ENCODE data around the gene STT3B.

STT3B gene

DNA sequence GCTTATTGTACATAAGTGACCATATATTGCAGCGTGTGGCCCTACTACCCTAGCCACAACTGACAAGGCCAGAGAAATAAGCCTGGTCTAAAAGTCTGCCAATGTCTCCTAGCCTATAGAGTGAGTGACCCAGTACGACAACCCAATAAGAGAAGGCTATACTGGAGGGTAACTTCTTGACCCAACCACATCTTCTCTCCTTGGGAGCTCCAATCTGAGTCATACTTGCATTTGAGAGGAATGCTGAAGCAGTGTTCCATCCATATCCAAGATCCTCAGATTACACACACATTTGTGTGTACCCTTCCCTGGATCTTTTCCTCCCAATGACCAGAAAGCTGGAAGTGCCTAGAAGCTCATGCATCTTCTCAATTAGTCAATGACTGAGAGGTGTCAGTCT is 11.3 kb upstream of the STT3B start:
- no peak for DNase-seq (ENCODE audit: low spot score)

DNA sequence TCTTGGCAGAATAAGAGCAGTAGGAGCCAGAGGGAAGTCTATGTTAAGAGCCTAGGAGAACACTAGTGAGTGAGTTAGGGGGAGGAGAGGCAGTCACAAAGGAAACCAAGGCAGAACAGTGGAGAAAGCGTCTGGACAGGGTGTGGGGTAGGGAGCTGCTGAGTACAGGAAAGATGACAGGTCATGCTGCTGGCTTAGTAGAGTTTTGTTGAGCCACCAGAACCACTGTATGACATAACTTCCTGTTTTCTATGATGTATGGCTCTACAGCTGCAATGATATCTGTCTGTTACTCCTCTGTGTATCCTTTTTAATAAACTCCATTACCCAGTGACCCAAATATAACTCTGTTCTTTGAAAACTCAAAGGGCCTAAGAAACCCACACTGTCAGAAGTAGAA is 10.6 kb upstream of the STT3B start:
- DNase-seq (ENCODE audit: low spot score), result no peak

DNA sequence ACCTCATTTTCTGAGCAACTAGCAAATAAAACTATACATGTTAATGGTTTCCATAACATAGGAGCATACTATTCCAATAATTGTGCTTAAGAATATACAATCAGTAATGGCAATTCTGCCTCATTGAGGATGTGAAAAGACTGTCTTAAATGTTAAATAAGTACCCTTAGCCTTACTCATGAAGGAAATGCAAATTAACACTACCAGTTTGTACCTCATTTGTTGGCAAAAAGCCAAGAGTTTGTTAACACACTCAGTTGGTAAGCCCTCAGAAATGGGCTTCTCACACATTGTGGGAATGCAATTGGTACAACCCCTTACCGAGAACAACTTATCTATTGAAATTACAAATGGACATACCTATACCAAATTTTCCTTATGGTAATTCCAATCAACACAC is 9.2 kb upstream of the STT3B start:
- no peak for DNase-seq (ENCODE audit: low spot score)

DNA sequence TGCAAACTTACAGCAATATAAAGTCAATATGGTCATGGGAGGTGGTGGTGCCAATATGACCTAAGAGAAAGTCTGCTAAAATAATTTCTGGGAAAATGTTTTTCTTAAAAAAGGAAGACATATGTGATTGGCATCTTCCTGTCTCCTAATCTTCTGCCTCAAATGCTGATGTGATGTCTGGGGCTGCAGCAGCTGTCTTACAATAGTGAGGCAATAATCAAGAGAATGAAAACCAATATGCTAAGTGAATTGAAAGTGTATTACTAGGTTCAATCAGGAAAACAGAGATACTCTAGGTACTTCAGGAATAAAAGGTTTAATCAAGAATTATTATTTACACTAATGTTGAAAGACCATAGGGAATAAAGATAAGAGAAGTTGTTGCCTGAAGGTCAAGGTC is 7.2 kb upstream of the STT3B start:
- DNase-seq (ENCODE audit: low spot score), result no peak

DNA sequence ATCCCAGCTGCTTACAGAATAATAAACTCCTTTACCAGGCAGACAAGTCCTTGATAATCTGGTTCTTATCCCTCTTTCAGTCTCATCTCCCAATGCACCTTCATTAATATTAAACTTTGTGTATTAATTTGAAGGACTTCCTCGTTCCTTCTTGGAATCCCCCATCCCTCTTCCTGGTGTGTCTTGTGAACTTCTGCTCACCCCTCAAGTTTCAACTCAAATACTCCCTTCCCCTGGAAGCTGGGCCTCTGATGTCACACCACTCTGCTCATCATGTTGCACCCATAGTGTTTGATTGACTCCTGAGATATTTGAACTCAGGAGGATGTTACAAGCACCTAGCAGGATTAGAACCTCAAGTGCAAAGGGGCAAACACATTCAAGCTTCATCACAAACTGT is 3.3 kb upstream of the STT3B start:
- peak; percentile 36 for DNase-seq (ENCODE audit: low spot score)

DNA sequence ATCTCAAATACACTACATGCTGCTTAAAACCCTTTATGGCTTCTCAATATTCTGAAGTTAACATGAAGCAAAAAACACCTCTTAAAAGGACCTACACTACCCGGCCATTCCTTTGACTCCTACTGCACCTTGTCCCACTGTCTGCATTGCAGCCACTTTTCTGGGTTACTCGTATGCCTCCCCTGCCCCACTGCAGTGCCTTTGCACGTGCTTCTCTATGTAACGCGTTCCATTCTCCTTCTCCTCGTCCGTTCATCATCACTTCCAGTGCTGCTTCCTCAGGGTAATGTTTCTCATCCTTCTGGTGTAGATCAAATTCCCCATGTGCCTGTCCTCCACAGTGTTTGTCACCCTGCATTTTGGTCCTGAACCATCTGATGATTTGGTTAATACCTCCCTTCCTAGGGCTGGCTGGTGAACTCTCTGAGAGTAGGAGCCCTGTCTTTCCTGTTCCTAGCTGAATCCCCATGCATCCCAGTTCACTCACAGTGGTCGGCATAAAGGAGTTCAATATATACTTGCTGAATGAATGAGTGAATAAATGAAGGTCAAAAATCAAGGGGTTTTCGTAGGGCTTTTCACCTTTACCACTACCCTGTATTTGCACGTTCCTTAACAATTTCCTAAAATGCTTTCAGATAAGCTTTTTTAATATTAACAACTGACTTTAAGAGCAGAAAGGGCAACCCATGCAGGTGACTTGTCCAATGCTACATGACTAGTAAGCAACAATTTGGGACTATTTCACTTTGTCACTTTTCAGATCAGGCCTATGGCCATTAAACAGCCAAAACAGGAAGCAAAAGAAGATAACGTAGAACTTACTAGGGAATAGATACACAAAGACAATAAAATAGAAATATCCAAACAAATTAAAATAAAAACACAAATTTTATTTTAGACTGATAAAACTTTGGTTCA is 2.4 kb upstream of the STT3B start:
- DNase-seq (ENCODE audit: low spot score), result no peak

DNA sequence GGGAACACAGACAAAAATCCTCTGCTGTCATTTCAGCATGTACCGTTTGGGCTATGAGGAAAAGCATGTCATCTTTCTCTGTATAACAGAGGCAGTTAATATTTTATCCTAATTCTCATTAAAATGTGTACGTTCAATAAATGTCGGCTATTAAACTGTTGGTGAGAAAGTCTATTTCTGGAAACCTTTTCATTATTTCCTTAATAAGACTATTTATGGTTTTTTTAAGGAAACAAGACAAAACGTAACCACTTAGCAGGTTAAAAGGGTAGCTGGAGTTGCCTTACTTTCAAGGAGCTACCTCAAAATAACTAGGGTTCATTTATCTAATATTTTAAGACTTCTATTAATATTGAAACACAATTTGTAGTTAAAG is 1.8 kb upstream of the STT3B start:
- DNase-seq (ENCODE audit: low spot score), result no peak

DNA sequence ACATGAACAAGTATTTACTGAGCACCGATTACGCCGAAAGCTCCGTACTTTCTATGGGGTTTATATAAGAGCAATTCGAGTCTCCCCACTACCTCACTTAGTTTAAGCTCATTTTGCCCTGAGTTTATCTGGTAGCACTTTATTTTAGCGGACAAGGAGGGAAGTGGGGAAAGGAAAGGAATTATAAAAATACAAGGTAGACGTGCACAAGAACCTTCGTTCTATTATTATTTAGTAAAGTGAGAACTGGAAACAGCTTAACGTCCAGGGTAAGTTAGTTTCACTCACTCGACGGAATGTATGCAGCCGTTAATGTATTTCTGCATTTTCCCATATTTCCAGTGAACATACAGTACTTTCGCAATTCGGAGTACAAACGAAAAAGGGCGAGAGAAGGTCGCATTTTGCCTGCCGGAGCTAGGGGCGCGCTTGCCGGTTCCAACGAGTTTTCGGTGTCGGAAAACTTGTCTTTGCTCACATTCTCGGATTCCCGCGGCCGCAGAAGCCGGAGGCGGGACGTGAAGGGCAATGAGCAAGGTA is 1.2 kb upstream of the STT3B start:
- no peak for DNase-seq (ENCODE audit: low spot score)

DNA sequence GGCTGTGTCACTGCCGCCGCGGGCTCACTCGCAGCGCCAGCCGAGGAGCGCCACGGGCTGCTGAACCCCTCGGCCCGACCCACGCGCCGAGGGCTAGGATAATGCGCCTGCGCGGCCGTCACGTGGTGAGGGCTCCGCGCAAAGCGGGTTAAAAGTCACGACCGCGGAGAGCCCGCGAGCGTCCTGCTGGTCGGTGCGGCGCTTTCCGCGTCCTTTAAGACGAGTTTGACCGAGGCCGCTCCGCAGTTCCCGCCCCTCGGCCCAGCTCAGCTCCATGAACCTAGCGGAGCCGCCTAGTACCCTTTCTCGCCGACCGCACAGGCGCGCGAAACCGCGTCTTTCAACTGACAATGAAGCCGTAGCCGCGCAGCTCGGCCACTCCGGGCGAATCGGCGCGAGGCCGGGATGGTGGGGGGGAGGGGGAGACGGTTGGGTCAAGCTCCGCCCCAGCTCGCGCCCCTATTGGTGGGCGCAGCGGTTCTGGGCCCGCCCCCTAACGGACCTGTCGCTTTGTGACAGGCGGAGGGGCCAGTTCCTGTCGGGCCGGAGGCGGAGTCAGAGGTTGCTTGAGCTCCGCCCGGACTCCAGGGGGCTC is 636 bp upstream of the STT3B start:
- peak; percentile 99 for DNase-seq (ENCODE audit: low spot score)

DNA sequence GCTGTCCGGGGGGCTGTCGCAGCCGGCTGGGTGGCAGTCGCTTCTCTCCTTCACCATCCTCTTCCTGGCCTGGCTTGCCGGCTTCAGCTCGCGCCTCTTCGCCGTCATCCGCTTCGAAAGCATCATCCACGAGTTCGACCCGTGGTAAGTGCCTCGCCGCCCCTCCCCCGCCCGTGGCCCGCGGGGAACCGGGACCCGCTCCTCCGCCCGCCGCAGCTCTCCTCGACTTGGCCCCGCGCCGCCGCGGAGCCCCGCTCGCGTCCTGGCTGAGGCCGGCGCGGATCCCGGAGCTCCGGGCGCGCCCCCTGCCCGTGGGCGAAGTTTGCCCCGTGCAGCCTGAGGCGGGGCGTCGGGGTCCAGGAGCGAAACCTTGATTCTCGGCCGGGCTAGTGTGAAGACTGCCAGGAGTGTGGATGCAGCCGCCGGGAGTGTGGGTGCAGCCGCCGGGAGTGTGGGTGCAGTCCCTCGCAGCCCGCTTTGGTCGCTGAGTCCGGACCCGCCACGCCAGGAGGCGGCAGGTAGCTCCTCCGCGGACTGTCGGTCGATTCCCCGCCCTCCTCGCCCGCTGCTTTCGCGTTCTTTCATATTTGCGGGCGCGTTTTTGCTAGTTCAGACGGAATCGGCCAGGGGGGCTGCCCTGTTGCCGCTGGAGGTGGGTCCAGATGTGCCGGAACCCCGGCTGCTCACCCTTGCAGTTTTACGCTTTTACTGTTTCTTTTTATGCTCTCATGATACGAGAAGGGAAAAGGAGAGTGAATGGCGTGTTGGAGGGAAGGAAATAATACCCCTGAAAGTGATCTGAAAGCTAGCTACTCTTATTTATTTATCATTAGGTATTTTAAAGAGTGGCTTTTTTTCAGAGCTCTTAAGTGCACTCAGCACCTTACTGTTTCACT is 692 bp downstream of the STT3B start:
- peak; percentile 36 for DNase-seq (ENCODE audit: low spot score)

DNA sequence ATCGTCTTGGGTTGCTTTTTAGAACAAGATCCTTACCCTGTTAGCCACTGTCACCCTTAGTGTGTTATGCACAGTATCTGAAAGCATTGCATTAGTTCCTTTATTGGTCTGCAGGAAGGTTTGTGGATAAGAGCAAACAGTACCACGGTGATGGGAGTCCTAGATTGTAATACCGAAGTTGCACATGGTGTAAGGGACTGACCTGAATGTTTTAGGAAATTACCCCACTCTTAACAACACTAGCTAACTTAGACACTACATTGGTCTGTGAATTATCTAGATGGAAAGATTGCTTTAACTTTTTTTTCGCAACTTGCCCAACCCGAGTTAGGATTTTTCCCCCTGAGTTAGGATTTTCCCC is 1.3 kb downstream of the STT3B start:
- peak; percentile 21 for DNase-seq (ENCODE audit: low spot score)

DNA sequence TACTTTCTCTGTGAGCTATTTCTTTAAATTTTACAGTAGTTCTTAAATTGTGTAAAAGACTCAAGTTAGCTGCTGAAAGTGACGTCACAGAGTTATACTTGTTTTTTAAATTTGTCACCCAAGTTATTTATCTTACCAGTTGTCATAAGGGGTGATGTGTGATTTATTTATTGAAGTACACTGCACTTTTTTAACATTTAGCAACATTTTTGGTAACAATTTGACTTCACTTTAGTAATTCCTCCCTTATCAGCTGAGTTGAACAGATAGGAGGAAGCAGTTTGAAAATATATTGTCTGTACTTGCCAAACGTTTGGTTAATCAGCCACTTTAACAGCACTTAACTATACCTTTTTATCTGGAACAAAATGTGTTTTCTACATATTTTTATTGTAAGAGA is 3.8 kb downstream of the STT3B start:
- DNase-seq (ENCODE audit: low spot score), result no peak

DNA sequence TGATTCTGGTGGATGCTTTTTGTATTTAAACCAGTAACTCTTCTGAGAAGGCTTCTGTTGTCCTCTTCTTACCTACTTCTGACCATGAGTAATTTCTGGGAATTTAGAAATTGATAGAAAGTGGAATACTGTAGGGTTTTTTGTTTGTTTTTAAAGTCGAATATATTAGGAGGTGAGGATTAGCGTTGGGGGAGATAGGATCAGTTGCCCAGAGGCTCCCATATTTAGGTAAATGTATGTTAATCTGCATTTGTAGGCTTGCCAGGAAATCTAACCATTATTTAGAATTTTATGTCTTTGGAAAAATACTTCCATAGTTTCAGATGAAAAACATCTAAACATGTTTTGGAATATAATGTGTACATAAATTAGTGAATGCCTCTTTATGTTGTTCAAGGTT is 6.1 kb downstream of the STT3B start:
- no peak for DNase-seq (ENCODE audit: low spot score)

DNA sequence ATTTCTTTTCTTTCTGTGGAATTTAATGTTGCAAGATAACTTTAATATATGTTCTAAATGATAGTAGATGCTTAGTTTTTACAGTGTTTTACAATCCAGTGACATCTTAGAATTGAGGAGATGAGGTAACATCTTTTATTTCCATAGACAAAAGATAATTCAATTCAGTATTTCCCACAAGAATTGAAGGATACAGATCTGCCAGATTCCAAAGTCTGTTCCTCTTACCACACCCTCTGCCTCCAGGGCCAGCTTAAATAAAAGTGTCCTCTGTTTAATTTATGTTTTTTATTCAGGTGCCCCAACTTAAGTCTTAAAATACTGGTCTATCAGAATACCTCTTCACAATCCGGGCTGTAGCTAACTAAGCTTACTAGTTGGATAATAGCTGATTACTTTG is 6.5 kb downstream of the STT3B start:
- no peak for DNase-seq (ENCODE audit: low spot score)

DNA sequence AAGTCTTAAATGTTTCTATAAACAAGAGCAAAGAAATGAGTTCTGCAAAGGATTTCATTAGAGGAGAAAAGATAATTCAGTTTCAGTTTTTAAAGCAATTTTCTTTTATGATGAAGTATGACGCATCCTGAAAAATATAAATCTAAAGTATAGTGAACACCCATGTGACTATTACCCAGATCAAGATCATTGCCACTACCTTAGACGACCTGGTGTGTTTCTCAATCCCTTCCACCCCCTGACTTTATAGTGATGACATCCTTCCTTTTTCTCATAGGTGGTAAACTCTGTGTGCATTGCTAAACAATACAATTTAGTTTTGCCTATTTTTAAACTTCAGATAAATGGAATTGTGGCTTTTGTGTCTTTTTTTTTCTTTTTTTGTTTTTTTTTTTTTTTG is 8.4 kb downstream of the STT3B start:
- no peak for DNase-seq (ENCODE audit: low spot score)

DNA sequence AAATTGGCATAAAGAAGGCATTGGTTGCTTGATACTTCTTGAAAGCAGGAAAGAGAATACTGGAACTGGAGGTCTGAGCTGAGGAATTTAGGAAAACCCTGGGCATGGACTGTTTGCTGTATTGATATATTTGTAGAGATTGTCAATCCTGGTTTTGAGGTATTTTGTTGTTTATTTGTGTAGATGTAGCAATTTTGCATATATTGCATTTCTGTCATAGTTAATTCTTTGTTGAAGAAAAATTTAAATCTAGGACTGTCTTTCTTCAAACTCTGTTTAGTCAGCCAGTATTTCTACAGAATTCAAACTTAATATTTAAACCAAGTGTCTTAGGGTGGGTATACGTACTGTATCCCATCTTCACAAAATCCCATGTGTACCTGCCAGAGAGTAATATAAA is 9.5 kb downstream of the STT3B start:
- no peak for DNase-seq (ENCODE audit: low spot score)

DNA sequence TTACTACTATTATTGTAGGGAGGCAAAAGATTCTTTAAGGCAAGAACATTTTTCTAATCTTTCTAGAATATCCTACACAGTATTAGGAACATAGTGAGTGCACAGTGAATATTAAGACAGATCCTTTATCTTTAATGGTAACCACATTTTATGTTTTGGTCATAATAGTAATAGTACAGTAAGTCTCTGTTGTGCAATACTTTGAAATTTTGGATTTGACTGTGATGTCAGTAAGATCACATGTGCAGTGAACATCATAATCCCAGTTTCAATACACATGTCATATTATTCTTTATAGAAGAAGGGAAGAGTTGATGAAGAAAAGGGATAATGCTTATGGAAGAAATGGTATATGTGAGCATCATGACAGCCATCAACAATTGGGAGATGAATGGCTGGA is 10.7 kb downstream of the STT3B start:
- DNase-seq (ENCODE audit: low spot score), result no peak

DNA sequence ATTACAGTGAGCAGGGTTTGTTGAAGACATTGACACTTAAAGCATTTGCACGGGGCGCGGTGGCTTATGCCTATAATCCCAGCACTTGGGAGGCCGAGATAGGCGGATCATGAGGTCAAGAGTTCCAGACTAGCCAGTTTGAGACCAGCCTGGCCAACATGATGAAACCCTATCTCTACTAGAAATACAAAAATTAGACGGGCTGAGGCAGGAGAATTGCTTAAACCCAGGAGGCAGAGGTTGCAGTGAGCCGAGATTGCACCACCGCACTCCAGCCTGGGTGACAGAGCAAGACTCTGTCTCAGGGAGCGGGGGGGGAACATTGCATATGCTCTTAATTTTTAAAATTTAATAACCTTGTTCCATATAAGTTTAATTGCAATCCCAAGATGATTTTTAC is 11.9 kb downstream of the STT3B start:
- DNase-seq (ENCODE audit: low spot score), result no peak

DNA sequence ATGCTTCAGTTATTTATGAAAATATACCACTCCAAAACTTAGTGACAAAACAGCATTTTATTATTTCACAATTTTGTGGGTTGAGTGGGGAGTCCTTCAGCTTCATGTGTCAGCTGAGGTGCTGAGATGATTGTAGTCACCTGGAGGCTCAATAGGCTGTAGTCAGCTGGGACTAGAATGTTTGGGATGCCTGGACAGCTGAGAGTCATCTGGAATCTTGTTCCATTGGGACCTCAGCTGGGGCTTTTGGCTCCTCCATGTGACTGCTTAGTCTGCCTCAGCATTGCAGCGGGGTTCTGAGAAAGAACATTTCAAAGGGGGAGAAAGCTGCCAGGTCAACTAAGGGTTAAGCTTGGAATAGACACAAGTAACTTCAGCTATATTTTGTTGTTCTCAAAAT is 13.4 kb downstream of the STT3B start:
- peak; percentile 30 for DNase-seq (ENCODE audit: low spot score)

DNA sequence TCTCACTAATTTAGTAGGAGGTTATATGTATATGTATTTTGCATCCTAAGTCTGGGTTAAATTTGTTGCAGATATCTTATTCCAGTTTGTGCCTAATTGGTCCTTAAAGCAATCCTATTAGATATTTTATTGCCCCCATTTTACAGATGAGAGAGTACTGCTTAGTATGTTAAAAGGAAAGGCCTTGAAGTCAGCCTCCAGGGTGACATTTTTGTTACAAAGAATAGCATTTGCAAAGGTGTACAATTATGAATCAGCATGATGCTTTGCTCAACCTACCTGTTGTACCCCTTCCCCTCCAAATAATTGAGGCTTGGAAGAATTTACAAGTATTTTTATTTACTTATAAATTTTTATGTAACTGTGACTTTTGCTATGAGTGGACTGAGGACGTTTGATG is 14.0 kb downstream of the STT3B start:
- no peak for DNase-seq (ENCODE audit: low spot score)

DNA sequence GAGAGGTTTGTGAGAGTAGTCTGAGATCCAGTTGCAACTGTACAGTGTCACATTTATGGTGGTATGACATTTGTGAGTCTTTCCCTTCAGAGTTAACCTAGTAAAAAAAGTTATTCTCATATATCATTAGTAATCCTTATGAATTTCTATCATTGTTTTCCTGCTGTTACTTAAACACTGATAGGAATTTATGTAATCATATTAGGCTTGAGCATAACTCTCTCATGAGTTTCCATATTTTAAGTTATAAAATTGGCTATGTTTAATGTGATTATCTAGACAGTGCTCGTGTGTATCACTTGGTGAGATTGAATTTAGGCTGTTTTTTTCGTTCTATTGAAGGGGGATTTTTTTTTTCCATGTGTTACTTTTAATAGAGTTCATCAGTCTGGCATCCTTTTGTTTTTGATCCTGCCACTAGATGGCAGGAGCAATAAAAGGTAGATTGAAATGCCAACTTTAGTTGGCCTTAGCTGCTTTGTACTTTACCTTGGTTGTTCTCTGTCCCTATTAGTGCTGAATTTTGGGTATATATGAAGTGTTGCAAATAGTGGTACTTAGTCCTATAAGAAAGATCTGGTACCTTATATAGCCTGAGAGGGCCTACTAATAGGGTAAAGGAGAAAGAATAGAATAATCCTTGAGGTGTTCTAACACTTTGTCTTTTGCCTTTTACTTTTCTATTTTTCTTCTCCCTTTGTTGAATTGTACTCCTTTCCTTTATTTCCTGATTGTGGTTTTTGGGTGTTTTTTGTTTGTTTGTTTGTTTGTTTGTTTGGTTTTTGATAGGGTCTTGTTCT is 17.9 kb downstream of the STT3B start:
- DNase-seq (ENCODE audit: low spot score), result peak; percentile 39

DNA sequence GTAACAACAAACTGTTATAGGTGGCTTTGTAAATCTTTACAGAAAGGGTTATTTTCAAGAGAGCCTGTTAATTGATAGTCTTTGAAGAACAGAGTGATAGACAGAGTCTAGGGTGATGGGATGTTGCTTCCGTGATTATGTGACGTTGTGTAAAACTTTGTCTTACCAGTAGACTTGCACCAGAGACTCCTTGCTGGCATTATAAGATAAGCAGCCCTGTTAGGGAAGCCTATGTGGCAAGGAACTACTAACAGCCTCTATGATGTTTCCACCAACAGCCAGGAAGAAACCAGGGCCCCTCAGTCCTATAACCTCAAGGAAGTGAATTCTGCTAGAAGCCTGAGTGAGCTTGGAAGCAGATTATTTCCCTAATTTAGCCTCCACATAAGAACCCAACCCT is 18.9 kb downstream of the STT3B start:
- no peak for DNase-seq (ENCODE audit: low spot score)
